Bronchial epithelial cell (primary cell): ENCODE results near the gene HSDL2. TPM values are rescaled to one million over a fixed set of nuclear protein-coding genes. Genes with fewer than 3 reads are reported as not detected.
"Not testable (repeated sequence)": the region's sequence is repeated elsewhere in the genome, so short reads cannot be mapped to it uniquely, and the experiment has no call there.

Source experiments
- DNase-seq: peaks from one replicate; pipeline ENCODE4 v3.0.0-alpha.2; 2010; ENCODE audit warnings: low read depth
- FAIRE-seq: peaks from 2 replicates; lab custom pipeline; 2011; peaks lifted over from hg19 to GRCh38; lab: Jason Lieb, UNC
- H3K27me3 ChIP-seq: 2 replicates; pipeline ENCODE4 v1.5.1; 2011; ENCODE audit warnings: low read length; ENCODE audit not compliant: control insufficient read depth, insufficient read depth
- H3K36me3 ChIP-seq: 2 replicates; pipeline ENCODE4 v1.5.1; 2011; ENCODE audit warnings: low read length; ENCODE audit not compliant: control insufficient read depth, insufficient read depth
- H3K4me3 ChIP-seq: 2 replicates; pipeline ENCODE4 v1.5.1; 2011; ENCODE audit warnings: mild to moderate bottlenecking, low read depth, low read length, control low read depth
- CTCF ChIP-seq: IDR thresholded peaks from 2 replicates; pipeline ENCODE4 v1.5.1; 2011; ENCODE audit warnings: mild to moderate bottlenecking, moderate library complexity, low read length, control low read depth, inconsistent platforms; ENCODE audit not compliant: insufficient read depth, severe bottlenecking
- total RNA-seq: library from RNA; depleted of rRNA; stranded (reverse); fragments of >200 nt; gene quantifications from 2 replicates; pipeline ENCODE4 v1.2.1, GENCODE V29; 2014

The HSDL2 gene
- total RNA-seq, 1 donor from 2014 or later = 21.9 TPM

- peak; percentile 52 for DNase-seq
- Histone ChIP-seq H3K4me3 (no peak overlapping the region), H3K36me3 (no peaks in the 10 kb centered on the region), H3K27me3 (no peaks in the 10 kb centered on the region)
- FAIRE-seq = no peak
- no peak for TF ChIP-seq CTCF
Measured at GRCh38 chr9:112408275-112408674, 28.4 kb downstream of the HSDL2 start.

GRCh38 chr9:112408819-112409218, 28.9 kb downstream of the HSDL2 start:
- TF ChIP-seq CTCF = no peak
- no peaks in the 10 kb centered on the region for H3K36me3 ChIP-seq
- no peak for DNase-seq
- H3K4me3 ChIP-seq = no peak overlapping the region
- H3K27me3 ChIP-seq = no peaks in the 10 kb centered on the region
- no peak for FAIRE-seq

GRCh38 chr9:112409758-112410157, 29.9 kb downstream of the HSDL2 start:
- H3K36me3 ChIP-seq = no peaks in the 10 kb centered on the region
- H3K4me3 ChIP-seq = no peak overlapping the region
- peak; percentile 21 for DNase-seq
- no peak for TF ChIP-seq CTCF
- no peak for FAIRE-seq
- no peaks in the 10 kb centered on the region for H3K27me3 ChIP-seq

- FAIRE-seq (no peak), DNase-seq (peak; percentile 57)
- Histone ChIP-seq H3K4me3 (no peak overlapping the region), H3K27me3 (no peaks in the 10 kb centered on the region), H3K36me3 (no peaks in the 10 kb centered on the region)
- TF ChIP-seq CTCF = no peak
Measured at GRCh38 chr9:112411626-112412027, 31.7 kb downstream of the HSDL2 start.

- DNase-seq = peak; percentile 87
- FAIRE-seq, H3K27me3 ChIP-seq, H3K36me3 ChIP-seq, H3K4me3 ChIP-seq: not testable (repeated sequence)
Measured at GRCh38 chr9:112413728-112414127, 33.8 kb downstream of the HSDL2 start.

- no peak for FAIRE-seq
- no peak for TF ChIP-seq CTCF
- Histone ChIP-seq H3K36me3 (peaks cover 5% of the 10 kb centered on the region), H3K27me3 (no peaks in the 10 kb centered on the region), H3K4me3 (no peak overlapping the region)
- DNase-seq = no peak
Measured at GRCh38 chr9:112420208-112420607, 40.3 kb downstream of the HSDL2 start.
